COLO829 (cell line): Measurements from ENCODE around the gene IFNL2.
"Not testable (repeated sequence)": the region's sequence is repeated elsewhere in the genome, so short reads cannot be mapped to it uniquely, and the experiment has no call there.

Experiments
- DNase-seq: peaks from one replicate; pipeline ENCODE4 v3.0.0; 2012; ENCODE audit warnings: low spot score

Gene IFNL2

GRCh38 chr19:39297931-39298634 is 29.9 kb downstream of the IFNL2 start:
- DNase-seq, result no peak

- DNase-seq, result no peak
Measured at GRCh38 chr19:39299404-39299803, 31.2 kb downstream of the IFNL2 start.

GRCh38 chr19:39299832-39300231 is 31.6 kb downstream of the IFNL2 start:
- no peak for DNase-seq

GRCh38 chr19:39301021-39301420 is 32.8 kb downstream of the IFNL2 start:
- DNase-seq, result no peak

- DNase-seq, result no peak
Measured at GRCh38 chr19:39301562-39301961, 33.4 kb downstream of the IFNL2 start.

- no peak for DNase-seq
Measured at GRCh38 chr19:39303373-39304184, 35.4 kb downstream of the IFNL2 start.

GRCh38 chr19:39304185-39304513 is 36.0 kb downstream of the IFNL2 start:
- DNase-seq, result no peak

- no peak for DNase-seq
Measured at GRCh38 chr19:39304701-39305571, 36.7 kb downstream of the IFNL2 start.

- no peak for DNase-seq
Measured at GRCh38 chr19:39306075-39306474, 37.9 kb downstream of the IFNL2 start.

- no peak for DNase-seq
Measured at GRCh38 chr19:39307046-39307821, 39.0 kb downstream of the IFNL2 start.

- DNase-seq, result no peak
Measured at GRCh38 chr19:39307822-39308530, 39.8 kb downstream of the IFNL2 start.

- no peak for DNase-seq
Measured at GRCh38 chr19:39308531-39309304, 40.5 kb downstream of the IFNL2 start.

- not testable (repeated sequence) for DNase-seq
Measured at GRCh38 chr19:39309305-39309670, 41.1 kb downstream of the IFNL2 start.

- no peak for DNase-seq
Measured at GRCh38 chr19:39310558-39311311, 42.5 kb downstream of the IFNL2 start.

GRCh38 chr19:39314016-39314728 is 46.0 kb downstream of the IFNL2 start:
- DNase-seq, result no peak

- no peak for DNase-seq
Measured at GRCh38 chr19:39315933-39316332, 47.7 kb downstream of the IFNL2 start.

- no peak for DNase-seq
Measured at GRCh38 chr19:39316627-39317321, 48.6 kb downstream of the IFNL2 start.

GRCh38 chr19:39317476-39317875 is 49.3 kb downstream of the IFNL2 start:
- no peak for DNase-seq
